NCI-H2081 (cell line): ENCODE data around the gene ZBTB25.

Source experiments
- DNase-seq, 2 experiments: peaks; one replicate each; lab custom pipeline; 2025; lab: John Stamatoyannopoulos, UW

Gene ZBTB25

GRCh38 chr14:64515053-64515452 lies 11.4 kb upstream of the ZBTB25 start:
- DNase-seq = no peak

DNA sequence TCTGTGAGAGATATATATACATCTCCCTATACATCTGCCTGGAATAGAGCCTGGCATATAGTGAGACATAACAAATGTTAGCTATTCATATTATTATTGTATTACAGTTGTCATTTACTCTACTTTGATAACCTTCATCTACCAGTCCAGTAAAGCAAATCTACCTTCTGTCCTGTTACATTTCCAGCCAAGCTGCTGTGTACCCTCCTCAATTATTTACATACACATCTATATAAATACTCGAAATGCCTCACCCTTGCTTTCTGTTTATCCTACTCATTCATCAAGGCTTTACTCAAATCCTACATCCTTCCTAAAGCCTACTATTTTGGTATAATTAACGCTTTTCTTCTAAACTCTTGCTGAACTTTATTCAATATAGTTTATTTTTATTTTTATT lies 9.6 kb upstream of the ZBTB25 start:
- no peak for DNase-seq

DNA sequence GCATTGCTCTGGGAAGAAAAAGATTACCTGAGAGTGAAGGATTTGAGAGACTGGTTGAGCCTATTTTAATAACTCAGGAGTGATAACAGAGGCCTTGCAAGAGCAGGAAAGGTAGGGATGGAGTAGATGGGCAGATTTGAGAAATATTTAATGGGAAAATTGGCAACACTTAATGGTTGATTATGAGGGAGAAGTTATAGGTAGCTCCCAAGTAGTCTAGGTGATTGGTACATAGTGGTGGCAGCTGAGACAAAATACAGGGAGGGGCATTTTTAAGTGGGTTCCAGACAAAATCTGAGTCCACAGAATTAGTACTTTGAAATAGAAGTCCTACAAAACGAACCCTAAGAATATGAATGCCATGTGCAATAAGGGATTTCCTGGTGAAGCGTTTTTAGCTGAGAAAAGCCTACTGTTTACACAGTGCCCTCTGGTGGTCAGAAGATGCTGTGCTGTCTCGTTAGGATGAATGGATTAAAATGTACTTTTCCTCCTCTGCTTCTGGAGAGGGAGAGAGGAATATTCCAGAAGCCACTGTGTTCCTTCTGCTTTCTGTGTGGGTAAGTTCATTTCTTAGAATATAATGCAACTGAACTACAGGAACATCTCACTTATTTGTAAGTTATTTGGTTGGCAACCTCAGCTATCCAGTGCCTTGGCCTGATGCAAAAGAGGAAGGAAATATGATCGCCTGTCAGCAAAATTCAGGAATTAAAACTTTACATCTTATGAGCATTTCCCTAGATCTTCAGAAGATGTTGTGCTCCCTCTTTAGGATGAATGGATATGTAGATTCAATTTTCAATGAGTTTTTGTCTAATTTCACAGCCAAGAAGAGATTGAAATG lies 7.4 kb upstream of the ZBTB25 start:
- DNase-seq = peak; percentile 65 to 74

GRCh38 chr14:64509036-64509435 lies 5.4 kb upstream of the ZBTB25 start:
- no peak for DNase-seq

DNA sequence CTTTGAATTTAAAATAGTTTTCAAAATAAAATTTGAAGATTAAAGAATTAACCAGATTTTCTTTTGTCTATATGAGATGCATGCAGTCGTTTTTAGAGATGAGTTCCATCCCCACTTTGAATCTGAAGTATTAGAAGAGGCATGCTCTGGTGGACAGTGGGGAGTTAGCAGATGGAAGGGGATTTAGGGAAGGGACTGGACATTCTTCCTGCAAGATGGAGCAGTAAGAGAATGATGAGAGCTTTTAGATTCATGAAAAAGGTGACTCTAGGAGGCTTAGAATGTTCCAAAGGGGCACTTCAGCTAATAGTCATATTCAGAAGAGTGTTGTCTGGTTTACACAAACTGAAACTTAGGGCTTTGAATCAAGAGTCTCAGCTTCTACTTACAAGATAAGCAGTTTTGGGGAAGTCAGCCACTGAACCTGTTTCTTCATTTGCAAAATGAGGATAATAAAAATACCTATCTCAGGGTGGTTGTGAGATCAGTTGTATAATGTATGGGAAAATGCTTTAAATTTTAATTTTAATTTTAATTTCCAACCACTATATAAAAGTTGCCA lies 4.7 kb upstream of the ZBTB25 start:
- no peak for DNase-seq

- DNase-seq = peak; percentile 4 to 23
Measured at GRCh38 chr14:64507376-64508156, 3.9 kb upstream of the ZBTB25 start.

GRCh38 chr14:64506721-64507120 lies 3.1 kb upstream of the ZBTB25 start:
- DNase-seq = no peak

- peak; percentile 80 to 81 for DNase-seq
Measured at GRCh38 chr14:64504897-64505794, 1.5 kb upstream of the ZBTB25 start.

- DNase-seq = peak; percentile 72 to 90
Measured at GRCh38 chr14:64504310-64504896, 765 bp upstream of the ZBTB25 start, which contains the start of gene ZBTB1. Gene ZBTB1 (plus strand): TSS chr14:64504770. CDS start chr14:64521505, 16,735 bp downstream.

DNA sequence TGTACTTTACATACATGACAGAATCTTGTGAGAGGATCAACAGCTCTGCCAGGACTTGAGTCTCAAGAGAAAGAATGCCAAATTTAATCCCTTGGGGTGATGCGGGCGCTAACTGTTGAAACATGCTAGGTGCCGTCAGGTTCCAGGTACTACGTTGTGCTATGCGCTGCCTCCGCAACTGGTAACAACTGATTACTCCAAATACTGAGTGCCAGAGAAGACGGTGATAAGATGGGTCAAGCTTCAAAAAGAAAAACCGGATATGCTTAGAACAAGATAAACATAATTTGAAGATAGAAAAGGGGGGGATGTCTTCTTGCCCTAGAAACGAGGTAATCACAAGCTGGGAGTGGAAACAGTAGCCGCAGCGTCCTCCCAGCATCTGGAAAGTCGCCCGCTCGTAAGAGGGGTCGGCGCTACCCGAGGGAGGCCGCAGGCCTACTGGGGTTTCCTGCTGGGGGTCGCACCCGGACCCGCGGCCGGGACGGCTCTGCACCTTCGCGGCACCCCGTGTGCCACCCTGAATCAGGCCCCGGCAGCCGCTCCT lies 678 bp downstream of the ZBTB25 start:
- peak in 1 of 2 experiments; percentile 35 for DNase-seq

- DNase-seq = peak in 1 of 2 experiments; percentile 35
Measured at GRCh38 chr14:64502456-64502855, 1.2 kb downstream of the ZBTB25 start.

DNA sequence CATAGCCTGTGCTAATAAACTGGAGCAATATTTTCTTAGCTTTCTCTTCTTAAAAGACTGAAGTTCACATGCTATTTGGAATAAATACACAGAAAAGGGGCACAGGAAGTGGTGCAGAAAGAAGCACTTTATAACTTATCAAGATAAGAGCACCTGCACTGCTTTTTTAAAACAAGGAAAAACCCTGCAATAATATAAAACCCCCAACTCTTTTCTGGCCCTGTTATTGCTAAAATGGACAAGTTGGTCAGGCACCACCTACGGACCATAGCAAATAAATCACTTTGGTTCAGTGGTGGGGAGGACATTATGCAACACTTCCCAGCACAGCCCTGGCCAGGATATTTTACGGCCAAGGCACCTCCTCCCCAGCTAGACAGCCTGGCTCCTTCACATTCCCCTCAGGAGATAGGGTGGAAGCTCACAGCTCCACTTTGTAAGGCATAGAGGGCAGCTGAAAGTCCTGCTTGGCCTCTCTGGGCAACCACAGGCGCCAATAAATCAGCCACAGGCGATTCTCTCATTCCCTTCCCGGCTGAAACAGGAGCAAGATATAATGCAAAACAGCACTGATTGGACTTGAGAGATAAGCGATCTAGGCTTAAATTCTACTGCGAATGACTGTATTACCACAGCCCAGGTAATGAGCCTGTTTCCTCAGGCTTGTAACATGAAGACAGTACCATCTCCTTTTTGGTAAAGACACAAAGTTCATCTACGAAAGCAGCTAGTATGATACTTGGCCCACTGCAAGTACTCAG lies 2.0 kb downstream of the ZBTB25 start:
- DNase-seq = peak; percentile 3 to 47

DNA sequence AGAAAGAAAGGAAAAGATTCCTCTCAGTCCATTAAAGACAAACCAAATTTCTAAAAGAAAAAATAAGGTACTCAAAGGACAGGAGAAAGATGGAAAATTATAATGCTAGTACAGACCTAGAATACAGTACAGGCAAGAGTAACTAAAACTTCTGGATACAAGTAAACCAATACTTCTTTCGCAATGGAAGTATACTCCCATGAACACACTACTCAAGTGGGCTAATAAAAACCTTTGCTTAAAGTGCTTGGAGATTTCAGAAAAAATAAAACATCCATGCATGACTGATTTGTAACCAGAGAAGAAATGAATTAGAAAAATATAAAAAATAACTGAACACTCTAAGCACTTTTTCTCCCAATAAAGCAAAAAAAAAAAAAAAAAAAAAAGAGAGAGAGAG lies 3.5 kb downstream of the ZBTB25 start:
- no peak for DNase-seq

- DNase-seq = no peak
Measured at GRCh38 chr14:64496764-64497163, 6.9 kb downstream of the ZBTB25 start.

DNA sequence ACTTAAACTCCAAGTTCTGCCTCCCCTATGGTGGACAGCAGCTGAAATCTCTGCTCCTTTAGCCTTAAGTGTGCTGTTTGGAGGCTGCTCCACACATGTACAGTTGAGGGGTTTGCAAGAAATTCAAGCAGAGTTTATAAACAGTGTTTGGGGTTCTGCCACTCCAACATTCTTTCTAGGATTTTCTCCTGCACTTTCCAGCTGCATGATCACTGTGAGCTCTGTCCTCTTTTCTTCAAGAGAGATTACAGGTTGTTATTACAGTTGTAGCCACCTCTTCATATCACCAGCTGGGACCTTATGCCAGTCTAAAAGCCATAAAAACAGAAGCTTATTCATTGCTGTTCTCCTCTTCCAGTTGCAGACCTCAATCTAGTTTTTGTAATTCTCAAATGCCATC lies 8.4 kb downstream of the ZBTB25 start:
- DNase-seq = no peak

- no peak for DNase-seq
Measured at GRCh38 chr14:64493455-64493854, 10.2 kb downstream of the ZBTB25 start.

GRCh38 chr14:64491637-64492036 lies 12.0 kb downstream of the ZBTB25 start:
- DNase-seq = no peak

- DNase-seq = no peak
Measured at GRCh38 chr14:64488590-64489099, 15.0 kb downstream of the ZBTB25 start.

- peak in 1 of 2 experiments; percentile 17 for DNase-seq
Measured at GRCh38 chr14:64478634-64479250, 24.9 kb downstream of the ZBTB25 start.
